ENCODE data around the gene LRRK1.

LRRK1 gene

GRCh38 chr15:100934166-100934565 lies 15.0 kb downstream of the LRRK1 start:
- Histone ChIP-seq H3K4me3 (ENCODE audit: low read depth, low read length) (no peak overlapping the region), H3K9me3 (ENCODE audit: severe bottlenecking) (no peaks in the 10 kb centered on the region), H3K27me3 (ENCODE audit: insufficient read depth, low read depth, severe bottlenecking) (no peaks in the 10 kb centered on the region), H3K36me3 (no peaks in the 10 kb centered on the region), H3K27ac (no peak overlapping the region)
- DNase-seq: no peak
- TF ChIP-seq CTCF (IDR thresholded peaks at IDR 0.05; ENCODE audit: low read depth, low read length): no peak

GRCh38 chr15:100934726-100935125 lies 15.6 kb downstream of the LRRK1 start:
- no peak for DNase-seq
- Histone ChIP-seq H3K9me3 (ENCODE audit: severe bottlenecking) (no peaks in the 10 kb centered on the region), H3K27me3 (ENCODE audit: insufficient read depth, low read depth, severe bottlenecking) (no peaks in the 10 kb centered on the region), H3K36me3 (no peaks in the 10 kb centered on the region), H3K27ac (no peak overlapping the region), H3K4me3 (ENCODE audit: low read depth, low read length) (no peak overlapping the region)
- no peak for TF ChIP-seq CTCF (IDR thresholded peaks at IDR 0.05; ENCODE audit: low read depth, low read length)

GRCh38 chr15:100937171-100937570 lies 18.0 kb downstream of the LRRK1 start:
- no peak for DNase-seq
- Histone ChIP-seq H3K27me3 (ENCODE audit: insufficient read depth, low read depth, severe bottlenecking) (no peaks in the 10 kb centered on the region), H3K4me3 (ENCODE audit: low read depth, low read length) (no peak overlapping the region), H3K27ac (no peak overlapping the region), H3K36me3 (no peaks in the 10 kb centered on the region), H3K9me3 (ENCODE audit: severe bottlenecking) (no peaks in the 10 kb centered on the region)
- TF ChIP-seq CTCF (IDR thresholded peaks at IDR 0.05; ENCODE audit: low read depth, low read length): no peak

- Histone ChIP-seq H3K4me3 (ENCODE audit: low read depth, low read length) (no peak overlapping the region), H3K9me3 (ENCODE audit: severe bottlenecking) (no peaks in the 10 kb centered on the region), H3K27me3 (ENCODE audit: insufficient read depth, low read depth, severe bottlenecking) (no peaks in the 10 kb centered on the region), H3K36me3 (no peaks in the 10 kb centered on the region), H3K27ac (no peak overlapping the region)
- no peak for DNase-seq
- no peak for TF ChIP-seq CTCF (IDR thresholded peaks at IDR 0.05; ENCODE audit: low read depth, low read length)
Observed at GRCh38 chr15:100939791-100940190, 20.6 kb downstream of the LRRK1 start.

GRCh38 chr15:100940767-100941379 lies 21.7 kb downstream of the LRRK1 start:
- Histone ChIP-seq H3K9me3 (ENCODE audit: severe bottlenecking) (no peaks in the 10 kb centered on the region), H3K36me3 (no peaks in the 10 kb centered on the region), H3K4me3 (ENCODE audit: low read depth, low read length) (no peak overlapping the region), H3K27me3 (ENCODE audit: insufficient read depth, low read depth, severe bottlenecking) (no peaks in the 10 kb centered on the region), H3K27ac (no peak overlapping the region)
- no peak for TF ChIP-seq CTCF (IDR thresholded peaks at IDR 0.05; ENCODE audit: low read depth, low read length)
- no peak for DNase-seq

GRCh38 chr15:100941536-100941935 lies 22.4 kb downstream of the LRRK1 start:
- Histone ChIP-seq H3K27me3 (ENCODE audit: insufficient read depth, low read depth, severe bottlenecking) (no peaks in the 10 kb centered on the region), H3K36me3 (no peaks in the 10 kb centered on the region), H3K9me3 (ENCODE audit: severe bottlenecking) (no peaks in the 10 kb centered on the region), H3K27ac (no peak overlapping the region), H3K4me3 (ENCODE audit: low read depth, low read length) (no peak overlapping the region)
- TF ChIP-seq CTCF (IDR thresholded peaks at IDR 0.05; ENCODE audit: low read depth, low read length): no peak
- DNase-seq: no peak
